PC-3 (cell line): ENCODE results near the gene APBA2. TPM values are rescaled to one million over a fixed set of nuclear protein-coding genes. Genes with fewer than 3 reads are reported as not detected.
A peak's percentile ranks its signal among the peaks of the same experiment; 100 is the strongest.

Experiments used
- ATAC-seq: fragments of 200-7000 bp; cut with Tn5 transposase; 2 replicates; pipeline ENCODE4 v1.9.1; 2020; ENCODE audit warnings: mild to moderate bottlenecking, moderate library complexity
- BruUV-seq: library from RNA; stranded (reverse); fragments of 400-500 nt; replicated peaks from 2 replicates; lab custom pipeline; 2021; lab: Mats Ljungman, UMichigan
- CTCF ChIA-PET: fragments of 300-600 bp; sonication (Branson Sonifier 250); formaldehyde crosslinking; loops from one replicate; lab custom pipeline; 2022; ENCODE audit warnings: antibody characterized with exemption; lab: Charles Lee
- POLR2A ChIA-PET: fragments of 300-600 bp; sonication (Branson Sonifier 250); formaldehyde crosslinking; loops from one replicate; lab custom pipeline; 2022; ENCODE audit warnings: antibody characterized with exemption; ENCODE audit not compliant: unreplicated experiment; lab: Charles Lee
- DNase-seq: peaks from one replicate; pipeline ENCODE4 v3.0.0-alpha.2; 2015
- H2AFZ ChIP-seq: fragments of 300-600 bp; sonication (generic); 2 replicates; pipeline ENCODE4 v1.6.0; 2016; ENCODE audit warnings: antibody characterized with exemption, low read length
- H3F3A ChIP-seq: fragments of 300-600 bp; sonication (generic); one replicate; pipeline ENCODE4 v1.6.0; 2017; ENCODE audit warnings: antibody characterized with exemption, low read length, control low read depth, mild to moderate bottlenecking; ENCODE audit not compliant: unreplicated experiment
- H3K27ac ChIP-seq: fragments of 300-600 bp; sonication (generic); 2 replicates; pipeline ENCODE4 v1.5.1; 2016; ENCODE audit warnings: mild to moderate bottlenecking, low read length
- H3K27me3 ChIP-seq: fragments of 300-600 bp; sonication (generic); 2 replicates; pipeline ENCODE4 v1.6.1; 2016; ENCODE audit warnings: low read length, mixed read lengths
- H3K36me3 ChIP-seq: fragments of 300-600 bp; sonication (generic); 2 replicates; pipeline ENCODE4 v1.6.1; 2016; ENCODE audit warnings: low read depth, mixed run types, low read length, mixed read lengths
- H3K4me1 ChIP-seq: fragments of 300-600 bp; sonication (generic); 2 replicates; pipeline ENCODE4 v1.5.1; 2016; ENCODE audit warnings: low read length; ENCODE audit not compliant: insufficient read depth
- H3K4me2 ChIP-seq: fragments of 300-600 bp; sonication (generic); 2 replicates; pipeline ENCODE4 v1.6.0; 2016; ENCODE audit warnings: low read length
- H3K4me3 ChIP-seq: fragments of 300-600 bp; sonication (generic); 2 replicates; pipeline ENCODE4 v1.5.1; 2016; ENCODE audit warnings: mild to moderate bottlenecking, low read length, mixed read lengths
- H3K79me2 ChIP-seq: fragments of 300-600 bp; sonication (generic); 2 replicates; pipeline ENCODE4 v1.6.1; 2017; ENCODE audit warnings: low read length, mixed read lengths
- H3K9ac ChIP-seq: fragments of 300-600 bp; sonication (generic); 2 replicates; pipeline ENCODE4 v1.6.0; 2016; ENCODE audit warnings: mild to moderate bottlenecking, low read length
- H3K9me2 ChIP-seq: fragments of 300-600 bp; sonication (generic); replicated peaks from 2 replicates; pipeline ENCODE4 v1.6.1; 2016; ENCODE audit warnings: mixed run types, low read length, mixed read lengths
- H3K9me3 ChIP-seq: fragments of 300-600 bp; sonication (generic); 2 replicates; pipeline ENCODE4 v1.6.1; 2016; ENCODE audit warnings: low read length, mixed read lengths
- H4K20me1 ChIP-seq: fragments of 300-600 bp; sonication (generic); 2 replicates; pipeline ENCODE4 v1.6.1; 2016; ENCODE audit warnings: low read length, mixed read lengths
- EZH2 ChIP-seq: fragments of 300-600 bp; sonication (generic); IDR thresholded peaks from one replicate; pipeline ENCODE4 v1.6.1; 2017; ENCODE audit warnings: antibody characterized with exemption, mild to moderate bottlenecking, low read length; ENCODE audit not compliant: unreplicated experiment
- EZH2phosphoT487 ChIP-seq: fragments of 300-600 bp; sonication (generic); IDR thresholded peaks from 2 replicates; pipeline ENCODE4 v1.6.1; 2018; ENCODE audit warnings: mild to moderate bottlenecking, antibody characterized with exemption, low read length, borderline replicate concordance
- intact Hi-C: fragments of 100-400 bp; cut with micrococcal nuclease; formaldehyde crosslinking; loops from 2 replicates; pipeline ENCODE4 v1.9.0; 2023
- total RNA-seq: library from RNA; depleted of rRNA; stranded (reverse); fragments of >200 nt; gene quantifications from 2 replicates; pipeline ENCODE4 v1.2.3, GENCODE V29; 2014
- TF ChIP-seq, protein P1 (sequence below): fragments of 300-600 bp; sonication (generic); conservative IDR thresholded peaks from 2 replicates; pipeline ENCODE4 v1.5.1; 2017; ENCODE audit warnings: antibody characterized with exemption, low read depth, mild to moderate bottlenecking, low read length

APBA2 gene
- total RNA-seq, 1 experiment from 2014 or later: 61.7 TPM

DNA sequence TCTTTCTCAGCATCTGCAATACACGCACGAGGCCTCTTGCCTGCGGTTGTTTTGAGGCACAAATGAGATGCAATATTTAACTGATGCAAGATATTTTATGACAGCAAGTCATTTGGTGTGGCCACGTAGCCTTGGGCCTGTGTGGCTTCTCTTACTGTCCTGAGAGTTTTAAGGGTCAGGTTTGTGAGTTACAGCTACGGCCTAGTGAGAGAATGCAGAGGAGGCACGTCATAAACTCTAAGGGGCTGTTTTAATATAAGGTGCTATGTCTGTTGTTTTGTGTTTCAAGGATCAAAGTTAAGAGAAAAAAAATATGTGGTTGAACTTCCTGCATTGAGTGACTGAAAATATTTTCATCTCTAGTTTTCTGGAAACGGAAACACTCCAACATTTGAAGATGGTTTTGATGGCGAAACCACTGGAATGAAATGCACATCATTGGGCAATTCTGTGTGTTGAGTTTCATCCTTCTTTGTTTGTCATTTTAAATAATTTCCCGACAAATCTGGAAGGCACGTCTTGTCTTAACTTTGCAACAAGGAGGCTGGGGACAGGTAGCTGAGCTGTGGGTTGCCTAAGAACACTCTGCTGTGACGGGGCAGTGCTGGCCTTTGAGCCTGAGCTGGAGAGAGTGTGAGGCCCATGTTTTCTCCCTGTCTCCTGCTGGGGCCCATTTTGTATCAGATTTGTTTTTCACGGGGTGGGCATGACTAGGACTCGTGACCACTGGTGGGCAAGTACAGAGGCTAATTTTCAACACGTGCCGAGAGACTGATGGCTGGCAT lies 5.1 kb downstream of the APBA2 start:
- Histone ChIP-seq H3K9me2 (no peaks in the 10 kb centered on the region), H3F3A (no peaks in the 10 kb centered on the region), H3K4me3 (no peak overlapping the region), H3K4me1 (peaks cover 27% of the 10 kb centered on the region), H3K79me2 (peaks cover 84% of the 10 kb centered on the region), H3K4me2 (no peak overlapping the region), H4K20me1 (no peaks in the 10 kb centered on the region), H3K9me3 (no peaks in the 10 kb centered on the region), H3K27me3 (no peaks in the 10 kb centered on the region), H3K9ac (no peak overlapping the region), H3K27ac (no peak overlapping the region), H2AFZ (no peak overlapping the region), H3K36me3 (no peaks in the 10 kb centered on the region)
- ChIA-PET CTCF (no interaction called here), POLR2A (no interaction called here)
- no TSS peak for BruUV-seq
- no peak for TF ChIP-seq EZH2
- TF ChIP-seq, protein P1, sequence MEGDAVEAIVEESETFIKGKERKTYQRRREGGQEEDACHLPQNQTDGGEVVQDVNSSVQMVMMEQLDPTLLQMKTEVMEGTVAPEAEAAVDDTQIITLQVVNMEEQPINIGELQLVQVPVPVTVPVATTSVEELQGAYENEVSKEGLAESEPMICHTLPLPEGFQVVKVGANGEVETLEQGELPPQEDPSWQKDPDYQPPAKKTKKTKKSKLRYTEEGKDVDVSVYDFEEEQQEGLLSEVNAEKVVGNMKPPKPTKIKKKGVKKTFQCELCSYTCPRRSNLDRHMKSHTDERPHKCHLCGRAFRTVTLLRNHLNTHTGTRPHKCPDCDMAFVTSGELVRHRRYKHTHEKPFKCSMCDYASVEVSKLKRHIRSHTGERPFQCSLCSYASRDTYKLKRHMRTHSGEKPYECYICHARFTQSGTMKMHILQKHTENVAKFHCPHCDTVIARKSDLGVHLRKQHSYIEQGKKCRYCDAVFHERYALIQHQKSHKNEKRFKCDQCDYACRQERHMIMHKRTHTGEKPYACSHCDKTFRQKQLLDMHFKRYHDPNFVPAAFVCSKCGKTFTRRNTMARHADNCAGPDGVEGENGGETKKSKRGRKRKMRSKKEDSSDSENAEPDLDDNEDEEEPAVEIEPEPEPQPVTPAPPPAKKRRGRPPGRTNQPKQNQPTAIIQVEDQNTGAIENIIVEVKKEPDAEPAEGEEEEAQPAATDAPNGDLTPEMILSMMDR: no peak
- no peak for TF ChIP-seq EZH2phosphoT487
- DNase-seq (no peak), ATAC-seq (no peak)
- intact Hi-C loops: no loop called here

DNA sequence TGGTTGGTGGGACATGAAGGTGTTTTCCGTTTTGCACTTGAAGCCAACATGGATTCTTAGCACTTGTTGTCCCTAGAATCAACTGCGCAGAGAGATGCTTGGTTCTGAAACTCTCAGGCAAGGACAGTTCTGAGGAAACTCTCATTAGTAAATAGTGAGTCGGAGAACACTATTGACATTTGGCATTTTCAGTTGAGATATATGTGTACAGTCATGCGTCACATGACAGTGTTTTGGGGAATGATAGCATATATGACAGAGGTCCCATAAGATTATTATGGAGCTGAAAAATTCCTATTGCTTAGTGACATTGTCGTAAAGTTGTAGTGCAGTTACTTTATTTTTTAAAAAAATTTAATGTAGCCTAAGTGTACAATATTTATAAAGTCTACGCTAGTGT lies 5.8 kb downstream of the APBA2 start:
- no peaks in the 10 kb centered on the region for H3K27me3 ChIP-seq
- CTCF ChIA-PET: no interaction called here
- peaks cover 84% of the 10 kb centered on the region for H3K79me2 ChIP-seq
- BruUV-seq: no TSS peak
- H3F3A ChIP-seq: no peaks in the 10 kb centered on the region
- DNase-seq: peak; percentile 63
- no peak overlapping the region for H3K4me2 ChIP-seq
- intact Hi-C loops: no loop called here
- H3K9me3 ChIP-seq: no peaks in the 10 kb centered on the region
- H3K27ac ChIP-seq: no peak overlapping the region
- ATAC-seq: peak; percentile 69
- no peaks in the 10 kb centered on the region for H3K9me2 ChIP-seq
- H3K36me3 ChIP-seq: no peaks in the 10 kb centered on the region
- POLR2A ChIA-PET: no interaction called here
- no peak overlapping the region for H3K9ac ChIP-seq
- no peaks in the 10 kb centered on the region for H4K20me1 ChIP-seq
- H3K4me1 ChIP-seq: peaks cover 31% of the 10 kb centered on the region
- H2AFZ ChIP-seq: no peak overlapping the region
- no peak overlapping the region for H3K4me3 ChIP-seq
- TF ChIP-seq EZH2phosphoT487 (no peak), EZH2 (no peak)
- TF ChIP-seq, protein P1: no peak
